Occipital lobe (tissue), 2 donors: ENCODE measurements around the gene TMX1. TPM values are rescaled to one million over a fixed set of nuclear protein-coding genes. Genes with fewer than 3 reads are reported as not detected.

Experiments
- DNase-seq: peaks from one replicate; lab custom pipeline; 2025; lab: John Stamatoyannopoulos, UW
- total RNA-seq: library from RNA; depleted of rRNA; stranded (reverse); fragments of >200 nt; gene quantifications from one replicate; pipeline ENCODE4 v1.2.3, GENCODE V29; 2014

TMX1 gene
- total RNA-seq, 1 donor from 2014 or later = 32.0 TPM

- no peak for DNase-seq
These were observed 2.8 kb downstream of the TMX1 start for GRCh38 chr14:51242545-51243490.

- no peak for DNase-seq
These were observed 4.5 kb downstream of the TMX1 start for GRCh38 chr14:51244591-51244990.

GRCh38 chr14:51246032-51246431 lies 6.0 kb downstream of the TMX1 start:
- DNase-seq = no peak

- DNase-seq = no peak
These were observed 8.3 kb downstream of the TMX1 start for GRCh38 chr14:51248016-51248987.

- DNase-seq = no peak
These were observed 11.4 kb downstream of the TMX1 start for GRCh38 chr14:51251486-51251885.

- no peak for DNase-seq
These were observed 13.8 kb downstream of the TMX1 start for GRCh38 chr14:51253880-51254279.

GRCh38 chr14:51258280-51258679 lies 18.2 kb downstream of the TMX1 start:
- no peak for DNase-seq

GRCh38 chr14:51258788-51259187 lies 18.7 kb downstream of the TMX1 start:
- no peak for DNase-seq

- no peak for DNase-seq
These were observed 20.2 kb downstream of the TMX1 start for GRCh38 chr14:51260225-51260624.

- no peak for DNase-seq
These were observed 21.1 kb downstream of the TMX1 start for GRCh38 chr14:51261151-51261550.

GRCh38 chr14:51262868-51263267 lies 22.8 kb downstream of the TMX1 start:
- no peak for DNase-seq

- no peak for DNase-seq
These were observed 29.6 kb downstream of the TMX1 start for GRCh38 chr14:51269634-51270033.

- no peak for DNase-seq
These were observed 36.6 kb downstream of the TMX1 start for GRCh38 chr14:51276605-51277004.

GRCh38 chr14:51277753-51278415 lies 37.8 kb downstream of the TMX1 start:
- no peak for DNase-seq

- no peak for DNase-seq
These were observed 42.5 kb downstream of the TMX1 start for GRCh38 chr14:51282517-51282916.

GRCh38 chr14:51283402-51284085 lies 43.5 kb downstream of the TMX1 start:
- no peak for DNase-seq

- no peak for DNase-seq
These were observed 44.2 kb downstream of the TMX1 start for GRCh38 chr14:51284241-51284640.

- no peak for DNase-seq
These were observed 45.1 kb downstream of the TMX1 start for GRCh38 chr14:51285120-51285519.

GRCh38 chr14:51289169-51289568 lies 49.1 kb downstream of the TMX1 start:
- DNase-seq = no peak

GRCh38 chr14:51290132-51290531 lies 50.1 kb downstream of the TMX1 start:
- DNase-seq = no peak

- DNase-seq = no peak
These were observed 51.0 kb downstream of the TMX1 start for GRCh38 chr14:51291016-51291415.
